ENCODE data around the gene KANK3.

The KANK3 gene

DNA sequence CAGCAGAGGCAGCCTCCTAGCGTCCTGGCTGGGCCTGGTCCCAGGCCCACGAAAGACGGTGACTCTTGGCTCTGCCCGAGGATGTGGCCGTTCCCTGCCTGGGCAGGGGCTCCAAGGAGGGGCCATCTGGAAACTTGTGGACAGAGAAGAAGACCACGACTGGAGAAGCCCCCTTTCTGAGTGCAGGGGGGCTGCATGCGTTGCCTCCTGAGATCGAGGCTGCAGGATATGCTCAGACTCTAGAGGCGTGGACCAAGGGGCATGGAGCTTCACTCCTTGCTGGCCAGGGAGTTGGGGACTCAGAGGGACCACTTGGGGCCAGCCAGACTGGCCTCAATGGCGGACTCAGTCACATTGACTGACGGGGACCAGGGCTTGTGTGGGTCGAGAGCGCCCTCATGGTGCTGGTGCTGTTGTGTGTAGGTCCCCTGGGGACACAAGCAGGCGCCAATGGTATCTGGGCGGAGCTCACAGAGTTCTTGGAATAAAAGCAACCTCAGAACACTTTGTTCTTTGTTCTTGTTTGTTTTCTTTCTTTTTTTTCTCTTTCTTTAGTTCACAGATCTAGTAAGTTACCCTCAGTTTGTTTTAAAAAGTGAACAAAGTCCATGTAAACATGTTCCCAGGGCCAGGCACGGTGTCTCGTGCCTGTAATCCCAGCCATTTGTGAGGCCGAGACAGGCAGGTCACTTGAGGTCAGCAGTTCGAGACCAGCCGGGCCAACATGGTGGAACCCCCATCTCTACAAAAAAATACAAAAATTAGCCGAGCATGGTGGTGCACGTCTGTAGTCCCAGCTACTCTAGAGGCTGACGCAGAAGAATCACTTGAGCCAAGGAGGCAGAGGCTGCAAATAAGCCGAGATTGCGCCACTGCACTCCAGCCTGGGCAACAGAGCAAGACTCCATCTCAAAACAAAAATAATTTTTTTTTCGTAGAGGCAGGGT, 31.1 kb upstream of the KANK3 start:
- Histone ChIP-seq H3K56ac (ENCODE audit: low read length) (no peak overlapping the region), H3K9ac (ENCODE audit: low read length) (no peak overlapping the region), H3K23ac (ENCODE audit: low read length) (no peak overlapping the region), H3K79me2 (ENCODE audit: control insufficient read depth, insufficient read depth, low read length) (no peaks in the 10 kb centered on the region), H3K36me3 (ENCODE audit: control insufficient read depth, insufficient read depth, low read length) (no peaks in the 10 kb centered on the region), H2AK5ac (ENCODE audit: low read length) (no peak overlapping the region), H3K27ac (ENCODE audit: low read depth, low read length) (no peak overlapping the region), H3K18ac (ENCODE audit: low read length) (no peak overlapping the region), H3K4me2 (ENCODE audit: low read length) (no peak overlapping the region), H2BK120ac (ENCODE audit: low read depth, low read length) (no peak overlapping the region), H3K4me1 (ENCODE audit: control insufficient read depth, low read depth, low read length) (no peaks in the 10 kb centered on the region), H4K5ac (ENCODE audit: low read length) (no peak overlapping the region), H3K27me3 (ENCODE audit: insufficient read depth, low read length, poor library complexity) (no peaks in the 10 kb centered on the region), H2BK15ac (replicated peaks; ENCODE audit: low read depth) (no peak overlapping the region), H3K79me1 (ENCODE audit: low read length) (no peaks in the 10 kb centered on the region), H2BK5ac (ENCODE audit: low read length) (no peak overlapping the region), H3K4ac (ENCODE audit: low read depth, low read length) (no peak overlapping the region), H4K8ac (ENCODE audit: low read depth, low read length) (no peak overlapping the region), H3K4me3 (ENCODE audit: low read length) (no peak overlapping the region)
- no CpG with 5 or more reads among the region's 26 CpGs for WGBS (ENCODE audit: extremely low coverage, insufficient coverage, low lambda C conversion rate)
- no peak for DNase-seq

DNA sequence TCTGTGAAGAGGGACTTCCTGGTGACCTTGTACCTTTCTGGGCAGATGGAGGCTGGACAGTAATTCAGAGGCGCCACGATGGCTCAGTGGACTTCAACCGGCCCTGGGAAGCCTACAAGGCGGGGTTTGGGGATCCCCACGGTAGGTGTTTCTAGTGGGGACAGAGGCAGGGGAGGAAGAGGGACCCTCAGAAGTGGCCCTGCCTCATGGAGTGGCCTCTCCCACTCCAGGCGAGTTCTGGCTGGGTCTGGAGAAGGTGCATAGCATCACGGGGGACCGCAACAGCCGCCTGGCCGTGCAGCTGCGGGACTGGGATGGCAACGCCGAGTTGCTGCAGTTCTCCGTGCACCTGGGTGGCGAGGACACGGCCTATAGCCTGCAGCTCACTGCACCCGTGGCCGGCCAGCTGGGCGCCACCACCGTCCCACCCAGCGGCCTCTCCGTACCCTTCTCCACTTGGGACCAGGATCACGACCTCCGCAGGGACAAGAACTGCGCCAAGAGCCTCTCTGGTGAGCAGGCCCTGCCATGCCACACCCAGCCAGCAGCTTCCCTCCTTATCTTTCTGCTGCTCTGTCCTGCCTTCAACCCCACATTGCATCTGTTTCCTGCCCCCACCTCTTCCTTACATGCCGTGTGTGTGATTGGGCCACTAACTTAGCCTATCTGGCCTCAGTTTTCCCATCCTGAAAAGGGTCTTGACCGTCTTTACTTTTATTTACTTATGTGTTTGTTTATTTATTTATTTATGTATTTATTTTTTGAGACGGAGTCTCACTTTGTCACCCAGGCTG, 28.1 kb upstream of the KANK3 start:
- Histone ChIP-seq H4K5ac (ENCODE audit: low read length) (no peak overlapping the region), H3K4me1 (ENCODE audit: control insufficient read depth, low read depth, low read length) (peaks cover 4% of the 10 kb centered on the region), H2BK15ac (replicated peaks; ENCODE audit: low read depth) (no peak overlapping the region), H3K27me3 (ENCODE audit: insufficient read depth, low read length, poor library complexity) (no peaks in the 10 kb centered on the region), H3K9ac (ENCODE audit: low read length) (no peak overlapping the region), H3K23ac (ENCODE audit: low read length) (no peak overlapping the region), H3K4me3 (ENCODE audit: low read length) (no peak overlapping the region), H3K56ac (ENCODE audit: low read length) (no peak overlapping the region), H3K4ac (ENCODE audit: low read depth, low read length) (no peak overlapping the region), H3K27ac (ENCODE audit: low read depth, low read length) (no peak overlapping the region), H3K18ac (ENCODE audit: low read length) (no peak overlapping the region), H3K79me2 (ENCODE audit: control insufficient read depth, insufficient read depth, low read length) (no peaks in the 10 kb centered on the region), H2AK5ac (ENCODE audit: low read length) (no peak overlapping the region), H3K79me1 (ENCODE audit: low read length) (no peaks in the 10 kb centered on the region), H2BK120ac (ENCODE audit: low read depth, low read length) (no peak overlapping the region), H2BK5ac (ENCODE audit: low read length) (no peak overlapping the region), H4K8ac (ENCODE audit: low read depth, low read length) (no peak overlapping the region), H3K4me2 (ENCODE audit: low read length) (no peak overlapping the region), H3K36me3 (ENCODE audit: control insufficient read depth, insufficient read depth, low read length) (no peaks in the 10 kb centered on the region)
- no peak for DNase-seq
- no CpG with 5 or more reads among the region's 28 CpGs for WGBS (ENCODE audit: extremely low coverage, insufficient coverage, low lambda C conversion rate)

DNA sequence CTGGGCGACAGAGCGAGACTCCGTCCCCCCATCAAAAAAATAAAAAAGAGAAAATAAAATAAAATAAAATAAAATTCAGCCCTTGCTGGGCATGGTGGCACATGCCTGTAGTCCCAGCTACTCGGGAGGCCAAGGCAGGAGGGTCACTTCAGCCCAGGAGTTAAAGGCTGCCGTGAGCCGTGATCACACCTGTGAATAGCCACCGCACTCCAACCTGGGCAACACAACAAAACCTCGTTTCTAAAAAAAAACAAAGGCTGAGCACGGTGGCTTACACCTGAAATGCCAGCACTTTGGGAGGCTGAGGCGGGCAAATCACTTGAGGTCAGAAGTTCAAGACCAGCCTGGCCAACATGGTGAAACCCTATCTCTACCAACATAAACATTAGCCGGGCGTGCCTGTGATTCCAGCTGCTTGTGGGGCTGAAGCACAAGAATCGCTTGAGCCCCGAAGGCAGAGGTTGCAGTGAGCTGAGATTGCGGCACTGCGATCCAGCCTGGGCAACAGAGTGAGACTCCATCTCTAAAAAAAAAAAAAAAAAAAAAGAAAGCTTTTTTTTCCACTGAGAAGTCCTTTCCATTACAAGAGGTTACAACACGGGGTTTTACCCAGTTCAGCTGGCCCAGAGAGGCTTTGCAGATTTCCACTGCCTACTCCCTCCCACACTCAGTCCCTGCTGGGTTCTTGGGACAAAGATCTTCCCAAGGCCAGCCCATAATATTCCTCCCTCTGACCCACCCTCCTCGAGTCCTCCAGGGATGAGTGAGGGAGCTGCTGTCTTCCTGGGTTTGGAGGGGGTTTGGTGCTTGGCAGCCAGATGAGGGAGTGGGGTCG, 27.3 kb upstream of the KANK3 start:
- Histone ChIP-seq H3K4me2 (ENCODE audit: low read length) (no peak overlapping the region), H3K4me1 (ENCODE audit: control insufficient read depth, low read depth, low read length) (peaks cover 4% of the 10 kb centered on the region), H3K23ac (ENCODE audit: low read length) (no peak overlapping the region), H2BK15ac (replicated peaks; ENCODE audit: low read depth) (no peak overlapping the region), H3K56ac (ENCODE audit: low read length) (no peak overlapping the region), H2BK5ac (ENCODE audit: low read length) (no peak overlapping the region), H3K27me3 (ENCODE audit: insufficient read depth, low read length, poor library complexity) (no peaks in the 10 kb centered on the region), H3K4ac (ENCODE audit: low read depth, low read length) (no peak overlapping the region), H3K18ac (ENCODE audit: low read length) (no peak overlapping the region), H2BK120ac (ENCODE audit: low read depth, low read length) (no peak overlapping the region), H3K79me2 (ENCODE audit: control insufficient read depth, insufficient read depth, low read length) (no peaks in the 10 kb centered on the region), H3K27ac (ENCODE audit: low read depth, low read length) (no peak overlapping the region), H3K79me1 (ENCODE audit: low read length) (no peaks in the 10 kb centered on the region), H4K5ac (ENCODE audit: low read length) (no peak overlapping the region), H3K36me3 (ENCODE audit: control insufficient read depth, insufficient read depth, low read length) (no peaks in the 10 kb centered on the region), H3K4me3 (ENCODE audit: low read length) (no peak overlapping the region), H3K9ac (ENCODE audit: low read length) (no peak overlapping the region), H4K8ac (ENCODE audit: low read depth, low read length) (no peak overlapping the region), H2AK5ac (ENCODE audit: low read length) (no peak overlapping the region)
- no peak for DNase-seq
- WGBS (ENCODE audit: extremely low coverage, insufficient coverage, low lambda C conversion rate) = no CpG with 5 or more reads among the region's 19 CpGs

DNA sequence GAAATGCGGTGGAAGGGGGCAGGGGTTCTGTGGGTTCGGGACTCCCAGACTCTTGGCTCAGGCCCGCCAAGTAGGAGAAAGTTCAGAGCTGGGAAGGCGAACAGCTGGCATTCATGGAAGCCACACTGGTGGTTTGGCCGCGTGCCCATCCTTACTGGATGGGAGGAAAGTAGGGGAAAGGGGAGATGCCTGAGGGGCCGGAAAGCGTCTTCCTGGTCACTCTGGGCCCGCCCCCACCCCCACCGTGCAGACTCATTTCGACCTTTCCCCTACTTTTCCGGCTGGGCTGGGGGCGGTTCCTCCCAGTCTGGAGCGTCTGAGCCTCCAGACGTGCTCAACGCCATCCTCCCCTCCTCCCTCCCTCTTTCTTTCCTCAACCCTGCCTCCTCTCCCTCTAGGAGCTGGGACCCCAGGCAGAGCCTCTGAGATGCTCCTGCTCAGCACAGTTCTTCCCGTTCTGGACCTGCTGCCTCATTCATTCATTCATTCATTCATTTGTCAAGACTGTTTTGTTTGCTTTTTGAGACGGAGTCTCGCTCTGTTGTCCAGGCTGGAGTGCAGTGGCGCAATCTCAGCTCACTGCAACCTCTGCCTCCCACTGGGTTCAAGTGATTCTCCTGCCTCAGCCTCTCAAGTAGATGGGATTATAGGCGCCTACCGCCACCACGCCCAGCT, 24.4 kb upstream of the KANK3 start:
- Histone ChIP-seq H3K4me2 (ENCODE audit: low read length) (no peak overlapping the region), H3K23ac (ENCODE audit: low read length) (peak overlapping the region; percentile 20), H2BK120ac (ENCODE audit: low read depth, low read length) (no peak overlapping the region), H4K8ac (ENCODE audit: low read depth, low read length) (no peak overlapping the region), H3K18ac (ENCODE audit: low read length) (no peak overlapping the region), H3K4ac (ENCODE audit: low read depth, low read length) (no peak overlapping the region), H3K36me3 (ENCODE audit: control insufficient read depth, insufficient read depth, low read length) (no peaks in the 10 kb centered on the region), H2BK15ac (replicated peaks; ENCODE audit: low read depth) (no peak overlapping the region), H3K79me1 (ENCODE audit: low read length) (no peaks in the 10 kb centered on the region), H4K5ac (ENCODE audit: low read length) (no peak overlapping the region), H3K9ac (ENCODE audit: low read length) (peak overlapping the region; percentile 35), H2AK5ac (ENCODE audit: low read length) (no peak overlapping the region), H3K27ac (ENCODE audit: low read depth, low read length) (no peak overlapping the region), H3K56ac (ENCODE audit: low read length) (peak overlapping the region; percentile 80), H2BK5ac (ENCODE audit: low read length) (peak overlapping the region; percentile 62), H3K4me3 (ENCODE audit: low read length) (no peak overlapping the region), H3K4me1 (ENCODE audit: control insufficient read depth, low read depth, low read length) (peaks cover 4% of the 10 kb centered on the region), H3K27me3 (ENCODE audit: insufficient read depth, low read length, poor library complexity) (no peaks in the 10 kb centered on the region), H3K79me2 (ENCODE audit: control insufficient read depth, insufficient read depth, low read length) (no peaks in the 10 kb centered on the region)
- no CpG with 5 or more reads among the region's 23 CpGs for WGBS (ENCODE audit: extremely low coverage, insufficient coverage, low lambda C conversion rate)
- peak; percentile 85 for DNase-seq

DNA sequence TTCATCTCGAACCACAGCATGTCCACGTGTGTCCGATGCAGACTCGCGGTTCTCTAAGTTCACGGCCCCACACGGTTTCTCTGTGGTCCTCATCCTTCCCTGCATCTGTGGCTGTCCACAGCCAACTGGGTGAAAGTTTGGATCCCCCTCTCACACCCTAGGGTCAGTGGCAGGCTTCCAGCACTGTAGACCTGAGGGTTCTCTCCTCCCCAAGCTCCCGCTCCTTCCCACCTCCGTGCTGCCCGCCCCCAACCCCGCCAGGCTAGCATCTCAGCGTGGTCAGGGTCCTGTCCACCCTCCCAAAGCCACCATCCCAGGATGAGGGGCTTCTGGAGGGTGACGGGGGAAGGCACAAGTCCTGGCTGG, 23.9 kb upstream of the KANK3 start:
- H3K27ac ChIP-seq (ENCODE audit: low read depth, low read length) = no peak overlapping the region
- H3K4me3 ChIP-seq (ENCODE audit: low read length) = no peak overlapping the region
- peak overlapping the region; percentile 20 for H3K23ac ChIP-seq (ENCODE audit: low read length)

More for the DNA sequence above, 23.9 kb upstream of the KANK3 start:
- Histone ChIP-seq H2AK5ac (ENCODE audit: low read length) (peak overlapping the region; percentile 1), H3K79me2 (ENCODE audit: control insufficient read depth, insufficient read depth, low read length) (no peaks in the 10 kb centered on the region), H2BK120ac (ENCODE audit: low read depth, low read length) (no peak overlapping the region), H3K36me3 (ENCODE audit: control insufficient read depth, insufficient read depth, low read length) (no peaks in the 10 kb centered on the region), H3K27me3 (ENCODE audit: insufficient read depth, low read length, poor library complexity) (no peaks in the 10 kb centered on the region), H4K8ac (ENCODE audit: low read depth, low read length) (no peak overlapping the region), H3K18ac (ENCODE audit: low read length) (no peak overlapping the region), H3K4me1 (ENCODE audit: control insufficient read depth, low read depth, low read length) (peaks cover 4% of the 10 kb centered on the region), H2BK5ac (ENCODE audit: low read length) (peak overlapping the region; percentile 2), H4K5ac (ENCODE audit: low read length) (no peak overlapping the region), H3K4ac (ENCODE audit: low read depth, low read length) (no peak overlapping the region), H3K9ac (ENCODE audit: low read length) (peak overlapping the region; percentile 35), H2BK15ac (replicated peaks; ENCODE audit: low read depth) (no peak overlapping the region), H3K4me2 (ENCODE audit: low read length) (no peak overlapping the region), H3K79me1 (ENCODE audit: low read length) (no peaks in the 10 kb centered on the region), H3K56ac (ENCODE audit: low read length) (peak overlapping the region; percentile 66)
- DNase-seq = no peak
- no CpG with 5 or more reads among the region's 13 CpGs for WGBS (ENCODE audit: extremely low coverage, insufficient coverage, low lambda C conversion rate)

All from mesendoderm (in vitro differentiated cells).